HCT116 (cell line): ENCODE data around the gene IPCEF1. TPM values are rescaled to one million over a fixed set of nuclear protein-coding genes. Genes with fewer than 3 reads are reported as not detected.
"Not testable (repeated sequence)": the region's sequence is repeated elsewhere in the genome, so short reads cannot be mapped to it uniquely, and the experiment has no call there.

Experiments used
- ATAC-seq: fragments of 200-7000 bp; cut with Tn5 transposase; 2 replicates; pipeline ENCODE4 v1.9.1; 2020; ENCODE audit warnings: mild to moderate bottlenecking, moderate library complexity
- BruUV-seq: library from RNA; stranded (reverse); fragments of 400-500 nt; replicated peaks from 2 replicates; lab custom pipeline; 2021; lab: Mats Ljungman, UMichigan
- CTCF ChIA-PET: fragments of 300-600 bp; sonication (Branson Sonifier 250); formaldehyde crosslinking; loops from one replicate; lab custom pipeline; 2021; ENCODE audit warnings: antibody characterized with exemption; lab: Charles Lee
- POLR2A ChIA-PET: fragments of 300-600, 350-600 bp; sonication (Branson Sonifier 250); formaldehyde crosslinking; loops from one replicate; lab custom pipeline; 2021; ENCODE audit warnings: antibody characterized with exemption; lab: Charles Lee
- RAD21 ChIA-PET, 2 experiments: fragments of 300-600 bp; sonication (Branson Sonifier 250); formaldehyde crosslinking; loops; one replicate each; lab custom pipeline; 2023; ENCODE audit warnings: low total read pairs in 2 of 2; ENCODE audit not compliant: uncharacterized antibody in 2 of 2, unreplicated experiment in 2 of 2, low non-redundant PET in 1 of 2; lab: Charles Lee
- DNase-seq: peaks from one replicate; pipeline ENCODE4 v3.0.0-alpha.2; 2010; ENCODE audit warnings: low read depth, low spot score
- H2AFZ ChIP-seq: fragments of 200-600 bp; shearing (Covaris generic), sonication (generic); 2 replicates; pipeline ENCODE4 v1.6.1; 2017; ENCODE audit warnings: low read depth, mixed run types, mixed read lengths, antibody characterized with exemption, low read length; ENCODE audit not compliant: poor library complexity, severe bottlenecking
- H3K27ac ChIP-seq: 2 replicates; pipeline ENCODE4 v1.5.1; 2012; ENCODE audit warnings: low read depth, low read length
- H3K27me3 ChIP-seq: fragments of 200-600 bp; sonication (generic); 2 replicates; pipeline ENCODE4 v1.6.1; 2016; ENCODE audit warnings: mixed run types, low read length, mixed read lengths; ENCODE audit not compliant: insufficient read depth
- H3K36me3 ChIP-seq, 2 experiments: fragments of 200-500 bp in 1 of 2; fragments of 200-600 bp in 1 of 2; sonication (Bioruptor generic) in 1 of 2; sonication (generic) in 1 of 2; 2 replicates each; pipeline versions ENCODE4 v1.5.1 to v1.6.1; 2014 to 2016; ENCODE audit warnings: low read length in 2 of 2, inconsistent platforms in 1 of 2, mixed read lengths in 1 of 2, mixed run types in 1 of 2; ENCODE audit not compliant: insufficient read depth in 2 of 2, control insufficient read depth in 1 of 2
- H3K4me1 ChIP-seq, 2 experiments: fragments of 200-600 bp in 1 of 2; sonication (generic) in 1 of 2; 2 replicates each; pipeline versions ENCODE4 v1.5.1 to v1.6.1; 2012 to 2017; ENCODE audit warnings: low read length in 2 of 2, inconsistent platforms in 1 of 2, mild to moderate bottlenecking in 1 of 2, mixed read lengths in 1 of 2, mixed run types in 1 of 2, moderate library complexity in 1 of 2; ENCODE audit not compliant: insufficient read depth in 2 of 2, control insufficient read depth in 1 of 2
- H3K4me2 ChIP-seq: fragments of 200-600 bp; sonication (generic); 2 replicates; pipeline ENCODE4 v1.6.1; 2017; ENCODE audit warnings: mixed run types, low read length, mixed read lengths
- H3K4me3 ChIP-seq, 2 experiments: fragments of 200-600 bp in 1 of 2; sonication (generic) in 1 of 2; replicated peaks in 1 of 2; 2 replicates each; pipeline ENCODE4 v1.5.1; 2011 to 2016; ENCODE audit warnings: low read length in 2 of 2, control low read depth in 1 of 2, low read depth in 1 of 2, mild to moderate bottlenecking in 1 of 2, mixed read lengths in 1 of 2, mixed run types in 1 of 2
- H3K79me2 ChIP-seq: fragments of 200-600 bp; sonication (generic); 2 replicates; pipeline ENCODE4 v1.6.1; 2017; ENCODE audit warnings: mild to moderate bottlenecking, mixed run types, low read length, moderate library complexity, mixed read lengths; ENCODE audit not compliant: insufficient read depth
- H3K9ac ChIP-seq: fragments of 200-600 bp; sonication (generic); 2 replicates; pipeline ENCODE4 v1.6.1; 2016; ENCODE audit warnings: low read length, mixed read lengths
- H3K9me2 ChIP-seq: fragments of 200-600 bp; sonication (generic), shearing (Covaris generic); 2 replicates; pipeline ENCODE4 v1.6.1; 2017; ENCODE audit warnings: mixed run types, mild to moderate bottlenecking, moderate library complexity; ENCODE audit not compliant: insufficient read depth
- H3K9me3 ChIP-seq, 2 experiments: fragments of 200-500 bp in 1 of 2; fragments of 200-600 bp in 1 of 2; sonication (Bioruptor generic) in 1 of 2; sonication (generic) in 1 of 2; 2 replicates each; pipeline ENCODE4 v1.6.1; 2014 to 2017; ENCODE audit warnings: low read length in 2 of 2, mixed read lengths in 2 of 2, inconsistent platforms in 1 of 2, low read depth in 1 of 2, mild to moderate bottlenecking in 1 of 2, mixed run types in 1 of 2, moderate library complexity in 1 of 2; ENCODE audit not compliant: control insufficient read depth in 1 of 2, insufficient read depth in 1 of 2
- H4K20me1 ChIP-seq: fragments of 200-600 bp; sonication (generic), shearing (Covaris generic); 2 replicates; pipeline ENCODE4 v1.6.1; 2017; ENCODE audit warnings: mixed run types, mild to moderate bottlenecking, moderate library complexity; ENCODE audit not compliant: insufficient read depth
- EZH2 ChIP-seq: fragments of 200-600 bp; sonication (generic); IDR thresholded peaks from 2 replicates; pipeline ENCODE4 v1.6.1; 2017; ENCODE audit warnings: antibody characterized with exemption, mixed run types
- EZH2phosphoT487 ChIP-seq: fragments of 200-600 bp; IDR thresholded peaks from 2 replicates; pipeline ENCODE4 v1.6.1; 2018; ENCODE audit warnings: antibody characterized with exemption, borderline replicate concordance
- POLR2A ChIP-seq: IDR thresholded peaks from 2 replicates; pipeline ENCODE4 v1.7.0; 2011; ENCODE audit warnings: borderline replicate concordance; ENCODE audit not compliant: insufficient read depth, insufficient read length; ENCODE audit errors: extremely low read depth
- REST ChIP-seq: IDR thresholded peaks from 2 replicates; pipeline ENCODE4 v1.6.1; 2012; ENCODE audit warnings: low read depth
- SIN3A ChIP-seq: IDR thresholded peaks from 2 replicates; pipeline ENCODE4 v1.6.1; 2012; ENCODE audit warnings: low read depth
- SRF ChIP-seq: IDR thresholded peaks from 2 replicates; pipeline ENCODE4 v1.6.1; 2012; ENCODE audit warnings: low read depth
- intact Hi-C: fragments of 100-400 bp; cut with micrococcal nuclease; formaldehyde crosslinking; loops from 2 replicates; pipeline ENCODE4 v1.10.0; 2022
- total RNA-seq: library from RNA; stranded (reverse); gene quantifications from one replicate; pipeline ENCODE4 v1.2.1, GENCODE V29; 2021; ENCODE audit not compliant: unreplicated experiment

The IPCEF1 gene
- total RNA-seq, 1 experiment from 2014 or later: 0.32 TPM

GRCh38 chr6:154241581-154241980, 115.0 kb downstream of the IPCEF1 start:
- peaks cover 17% of the 10 kb centered on the region; the same call in 1 of the 2 replicates for H3K27me3 ChIP-seq

GRCh38 chr6:154241061-154241460, 115.5 kb downstream of the IPCEF1 start:
- intact Hi-C loops, POLR2A ChIA-PET: not testable (repeated sequence)

More at GRCh38 chr6:154241581-154241980, 115.0 kb downstream of the IPCEF1 start:
- ChIA-PET CTCF (no interaction called here), POLR2A (no interaction called here), RAD21 (no interaction called here)
- H3K9me2 ChIP-seq: no peaks in the 10 kb centered on the region
- no peak overlapping the region for H3K4me3 ChIP-seq
- no TSS peak for BruUV-seq
- H3K36me3 ChIP-seq: no peaks in the 10 kb centered on the region
- no peak for ATAC-seq
- peaks cover 0 to 8% of the 10 kb centered on the region in 2 experiments; a peak in 2 of 4 replicates for H3K4me1 ChIP-seq
- H2AFZ ChIP-seq: no peak overlapping the region
- no peak overlapping the region for H3K27ac ChIP-seq
- no peak for TF ChIP-seq SIN3A
- no peak for TF ChIP-seq EZH2phosphoT487
- TF ChIP-seq POLR2A: no peak
- TF ChIP-seq EZH2: no peak
- no peak for TF ChIP-seq REST
- TF ChIP-seq SRF: no peak
- no peaks in the 10 kb centered on the region for H3K79me2 ChIP-seq
- no peak overlapping the region for H3K9ac ChIP-seq
- H4K20me1 ChIP-seq: no peaks in the 10 kb centered on the region
- no peak for DNase-seq
- intact Hi-C loops: no loop called here
- no peak overlapping the region for H3K4me2 ChIP-seq
- no peaks in the 10 kb centered on the region for H3K9me3 ChIP-seq

More at GRCh38 chr6:154241061-154241460, 115.5 kb downstream of the IPCEF1 start:
- CTCF ChIA-PET, H3K9ac ChIP-seq, H3K27ac ChIP-seq, DNase-seq, H4K20me1 ChIP-seq, RAD21 ChIA-PET, H2AFZ ChIP-seq, H3K79me2 ChIP-seq, ATAC-seq, H3K9me3 ChIP-seq, BruUV-seq, H3K36me3 ChIP-seq, H3K4me3 ChIP-seq, H3K9me2 ChIP-seq, H3K4me1 ChIP-seq, H3K4me2 ChIP-seq: not testable (repeated sequence)
- peaks cover 17% of the 10 kb centered on the region; the same call in 1 of the 2 replicates for H3K27me3 ChIP-seq
